Cardiac fibroblast (primary cell): Measurements from ENCODE around the gene LRRC3.
A peak's percentile ranks its signal among the peaks of the same experiment; 100 is the strongest.

Experiments
- DNase-seq, 2 donors: peaks; one replicate each; pipeline versions ENCODE4 v3.0.0 to v3.0.0-alpha.2; 2010; ENCODE audit warnings: low read depth in 2 of 2
- H3K4me3 ChIP-seq, 2 donors: replicated peaks in 1 of 2; 1 replicate in 1 of 2; 2 replicates in 1 of 2; pipeline ENCODE4 v1.5.1; 2011; ENCODE audit warnings: low read depth in 2 of 2, low read length in 2 of 2, mild to moderate bottlenecking in 2 of 2, moderate library complexity in 1 of 2
- TF ChIP-seq, protein P1 (sequence below): IDR thresholded peaks from one replicate; pipeline ENCODE4 v1.5.1; 2011; ENCODE audit warnings: low read depth, mild to moderate bottlenecking, low read length, inconsistent platforms

LRRC3 gene

DNA sequence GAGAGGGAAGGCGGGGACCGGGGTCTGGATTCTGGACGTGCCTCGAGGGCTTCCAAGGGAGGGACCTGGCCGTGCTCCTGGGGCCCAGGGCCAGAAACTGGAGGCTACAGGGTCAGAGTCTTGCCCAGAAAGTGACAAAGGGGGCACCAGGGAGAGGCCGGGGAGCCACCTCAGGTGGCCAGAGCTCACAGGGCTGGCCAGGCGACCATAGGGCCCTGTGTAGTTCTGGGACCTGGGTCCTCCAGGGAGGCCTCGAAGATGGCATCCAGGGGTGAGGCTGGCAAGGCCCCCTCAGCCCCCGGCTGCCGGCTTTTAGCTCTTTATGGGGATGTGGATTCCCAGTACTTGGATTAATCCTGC lies 14.3 kb upstream of the LRRC3 start:
- DNase-seq = no peak
- H3K4me3 ChIP-seq = no peak overlapping the region
- TF ChIP-seq, protein P1, sequence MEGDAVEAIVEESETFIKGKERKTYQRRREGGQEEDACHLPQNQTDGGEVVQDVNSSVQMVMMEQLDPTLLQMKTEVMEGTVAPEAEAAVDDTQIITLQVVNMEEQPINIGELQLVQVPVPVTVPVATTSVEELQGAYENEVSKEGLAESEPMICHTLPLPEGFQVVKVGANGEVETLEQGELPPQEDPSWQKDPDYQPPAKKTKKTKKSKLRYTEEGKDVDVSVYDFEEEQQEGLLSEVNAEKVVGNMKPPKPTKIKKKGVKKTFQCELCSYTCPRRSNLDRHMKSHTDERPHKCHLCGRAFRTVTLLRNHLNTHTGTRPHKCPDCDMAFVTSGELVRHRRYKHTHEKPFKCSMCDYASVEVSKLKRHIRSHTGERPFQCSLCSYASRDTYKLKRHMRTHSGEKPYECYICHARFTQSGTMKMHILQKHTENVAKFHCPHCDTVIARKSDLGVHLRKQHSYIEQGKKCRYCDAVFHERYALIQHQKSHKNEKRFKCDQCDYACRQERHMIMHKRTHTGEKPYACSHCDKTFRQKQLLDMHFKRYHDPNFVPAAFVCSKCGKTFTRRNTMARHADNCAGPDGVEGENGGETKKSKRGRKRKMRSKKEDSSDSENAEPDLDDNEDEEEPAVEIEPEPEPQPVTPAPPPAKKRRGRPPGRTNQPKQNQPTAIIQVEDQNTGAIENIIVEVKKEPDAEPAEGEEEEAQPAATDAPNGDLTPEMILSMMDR = no peak

DNA sequence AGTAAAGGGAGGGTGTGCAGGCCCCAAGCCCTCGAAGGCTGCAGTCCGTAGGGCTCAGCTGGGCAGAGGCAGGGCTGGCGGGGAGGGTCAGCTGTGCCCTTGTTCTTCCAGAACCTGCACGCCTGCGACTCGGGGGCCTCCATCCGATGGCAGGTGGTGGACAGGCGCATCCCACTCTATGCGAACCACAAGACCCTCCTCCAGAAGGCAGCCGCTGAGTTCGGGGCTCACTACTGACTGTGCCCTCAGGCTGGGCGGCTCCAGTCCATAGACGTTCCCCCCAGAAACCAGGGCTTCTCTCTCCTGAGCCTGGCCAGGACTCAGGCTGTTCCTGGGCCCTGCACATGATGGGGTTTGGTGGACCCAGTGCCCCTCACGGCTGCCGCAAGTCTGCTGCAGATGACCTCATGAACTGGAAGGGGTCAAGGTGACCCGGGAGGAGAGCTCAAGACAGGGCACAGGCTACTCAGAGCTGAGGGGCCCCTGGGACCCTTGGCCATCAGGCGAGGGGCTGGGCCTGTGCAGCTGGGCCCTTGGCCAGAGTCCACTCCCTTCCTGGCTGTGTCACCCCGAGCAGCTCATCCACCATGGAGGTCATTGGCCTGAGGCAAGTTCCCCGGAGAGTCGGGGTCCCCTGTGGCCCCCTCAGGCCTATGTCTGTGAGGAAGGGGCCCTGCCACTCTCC lies 13.6 kb upstream of the LRRC3 start:
- no peak overlapping the region for H3K4me3 ChIP-seq
- TF ChIP-seq, protein P1 = no peak
- no peak for DNase-seq

GRCh38 chr21:44442266-44443125 lies 12.8 kb upstream of the LRRC3 start:
- DNase-seq = no peak
- TF ChIP-seq, protein P1 = no peak
- no peak overlapping the region for H3K4me3 ChIP-seq

GRCh38 chr21:44443291-44443890 lies 11.9 kb upstream of the LRRC3 start:
- TF ChIP-seq, protein P1 = no peak
- DNase-seq = no peak
- no peak overlapping the region for H3K4me3 ChIP-seq

DNA sequence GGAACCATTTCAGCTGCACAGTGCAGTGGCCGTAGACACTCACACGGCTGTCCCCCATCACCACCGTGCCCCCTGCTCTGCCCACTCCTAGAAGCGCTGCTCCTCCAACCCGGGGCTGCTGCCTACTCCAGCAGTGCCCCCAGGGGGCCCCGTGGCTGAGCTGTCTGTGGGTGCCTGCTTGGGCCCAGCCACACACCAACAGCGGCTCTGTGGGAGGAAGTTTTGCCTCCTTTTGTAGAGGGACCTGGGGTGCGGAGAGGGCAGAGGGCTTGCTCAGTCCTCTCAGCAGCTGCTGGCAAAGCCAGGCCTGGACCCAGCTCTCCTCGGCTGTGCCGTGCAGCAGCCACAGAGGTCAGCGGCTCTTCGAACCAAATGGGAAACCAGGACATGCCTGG lies 11.4 kb upstream of the LRRC3 start:
- no peak for DNase-seq
- H3K4me3 ChIP-seq = no peak overlapping the region
- TF ChIP-seq, protein P1 = no peak

- DNase-seq = no peak
- TF ChIP-seq, protein P1 = peak; percentile 13
- H3K4me3 ChIP-seq = no peak overlapping the region
These were observed 10.9 kb upstream of the LRRC3 start for GRCh38 chr21:44444286-44444931.
